Panc1 (cell line): ENCODE results near the gene SFXN2. TPM values are rescaled to one million over a fixed set of nuclear protein-coding genes. Genes with fewer than 3 reads are reported as not detected.

Experiments used
- ATAC-seq: fragments of 200-7000 bp; cut with Tn5 transposase; 2 replicates; pipeline ENCODE4 v1.9.1; 2020; ENCODE audit warnings: mild to moderate bottlenecking, moderate library complexity
- BruUV-seq: library from RNA; stranded (reverse); fragments of 400-500 nt; replicated peaks from 2 replicates; lab custom pipeline; 2021; lab: Mats Ljungman, UMichigan
- CTCF ChIA-PET: fragments of 300-600 bp; sonication (Branson Sonifier 250); formaldehyde crosslinking; loops from one replicate; lab custom pipeline; 2022; ENCODE audit warnings: antibody characterized with exemption; lab: Charles Lee
- POLR2A ChIA-PET: fragments of 300-600 bp; sonication (Branson Sonifier 250); formaldehyde crosslinking; loops from one replicate; lab custom pipeline; 2022; ENCODE audit warnings: antibody characterized with exemption; lab: Charles Lee
- DNase-seq: peaks from one replicate; pipeline ENCODE4 v3.0.0-alpha.2; 2010; ENCODE audit warnings: low read depth, low spot score
- H3K27ac ChIP-seq: 2 replicates; pipeline ENCODE4 v1.5.1; 2011; ENCODE audit warnings: mild to moderate bottlenecking, low read length, inconsistent platforms
- H3K27me3 ChIP-seq: fragments of 200-500 bp; sonication (Bioruptor generic); 2 replicates; pipeline ENCODE4 v1.6.0; 2014; ENCODE audit warnings: low read length, inconsistent platforms; ENCODE audit not compliant: control insufficient read depth, insufficient read depth
- H3K36me3 ChIP-seq: fragments of 200-500 bp; sonication (Bioruptor generic); 2 replicates; pipeline ENCODE4 v1.5.1; 2014; ENCODE audit warnings: inconsistent platforms, mild to moderate bottlenecking, low read length, moderate library complexity; ENCODE audit not compliant: control insufficient read depth, insufficient read depth
- H3K4me1 ChIP-seq: 2 replicates; pipeline ENCODE4 v1.5.1; 2011; ENCODE audit warnings: inconsistent platforms, mild to moderate bottlenecking, low read length, moderate library complexity; ENCODE audit not compliant: control insufficient read depth, insufficient read depth
- H3K4me3 ChIP-seq, 2 experiments: 2 replicates each; pipeline ENCODE4 v1.5.1; 2011 to 2012; ENCODE audit warnings: low read depth in 2 of 2, low read length in 2 of 2, mild to moderate bottlenecking in 2 of 2, inconsistent platforms in 1 of 2, moderate library complexity in 1 of 2
- H3K9me3 ChIP-seq: fragments of 200-500 bp; sonication (Bioruptor generic); 2 replicates; pipeline ENCODE4 v1.5.1; 2014; ENCODE audit warnings: low read depth, mild to moderate bottlenecking, inconsistent platforms, low read length, moderate library complexity; ENCODE audit not compliant: control insufficient read depth, insufficient read depth
- POLR2AphosphoS5 ChIP-seq: IDR thresholded peaks from 2 replicates; pipeline ENCODE4 v1.6.1; 2012; ENCODE audit warnings: mild to moderate bottlenecking, low read depth, low read length, moderate library complexity
- SIN3A ChIP-seq: IDR thresholded peaks from 2 replicates; pipeline ENCODE4 v1.6.1; 2012; ENCODE audit warnings: low read depth, mild to moderate bottlenecking, low read length, moderate library complexity, borderline replicate concordance; ENCODE audit not compliant: insufficient read depth
- TCF7L2 ChIP-seq: IDR thresholded peaks from 2 replicates; pipeline ENCODE4 v1.6.1; 2011; ENCODE audit warnings: mild to moderate bottlenecking, low read depth, low read length, inconsistent platforms
- in situ Hi-C: cut with HindIII; loops from 2 replicates; pipeline ENCODE4 v1.10.0; 2016; ENCODE audit warnings: low sequenced_read_pairs, low pct_unique_long_range_greater_than_20kb
- intact Hi-C: fragments of 100-400 bp; cut with micrococcal nuclease; formaldehyde crosslinking; loops from one replicate; pipeline ENCODE4 v1.10.0; 2022; ENCODE audit not compliant: unreplicated experiment
- total RNA-seq: library from RNA; stranded (reverse); gene quantifications from one replicate; pipeline ENCODE4 v1.2.1, GENCODE V29; 2021; ENCODE audit not compliant: unreplicated experiment
- TF ChIP-seq, protein P1 (sequence below): fragments of 450-650 bp; IDR thresholded peaks from 2 replicates; pipeline ENCODE4 v1.5.1; 2017; ENCODE audit warnings: mild to moderate bottlenecking
- TF ChIP-seq, protein P2 (sequence below), 2 experiments: IDR thresholded peaks; 2 replicates each; pipeline ENCODE4 v1.6.1; 2011 to 2012; ENCODE audit warnings: low read depth in 2 of 2, control low read depth in 1 of 2, low read length in 1 of 2, mild to moderate bottlenecking in 1 of 2, moderate library complexity in 1 of 2; ENCODE audit not compliant: insufficient read depth in 1 of 2

Gene SFXN2
- total RNA-seq, 1 experiment from 2014 or later, result 11.6 TPM

DNA sequence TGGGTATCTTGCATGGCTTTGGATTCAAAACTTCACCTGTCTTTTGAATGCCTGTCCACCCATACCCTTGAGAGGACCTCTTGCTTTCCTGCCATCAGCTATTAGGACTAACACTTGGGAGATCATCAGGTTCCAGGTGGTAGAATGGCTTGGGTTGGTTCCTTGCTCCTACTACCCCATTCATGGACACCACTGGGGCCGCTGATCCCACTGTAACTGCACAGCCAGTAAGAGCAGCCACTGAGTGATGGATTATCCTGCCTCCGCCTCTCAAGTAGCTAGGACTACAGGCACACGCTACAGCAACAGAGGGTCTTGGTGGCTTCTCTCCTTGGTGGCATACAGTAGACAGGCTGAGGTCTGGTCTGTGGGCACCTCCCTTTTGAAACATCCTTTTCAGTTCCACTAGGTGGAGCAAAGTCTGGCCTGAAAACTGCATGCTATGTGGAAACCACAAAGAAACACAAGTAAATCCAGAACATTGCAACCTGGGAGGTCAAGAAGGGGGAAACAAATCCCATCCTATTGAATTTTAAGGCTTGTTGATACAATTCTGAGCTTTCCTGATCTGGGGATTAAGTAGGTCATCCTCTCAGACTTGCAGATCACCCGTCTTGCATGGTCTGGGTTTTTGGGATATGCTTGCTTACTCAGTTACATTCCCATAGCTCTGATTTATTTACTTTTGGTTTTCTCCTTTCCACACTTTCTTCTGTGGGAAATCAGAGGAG lies 38.7 kb downstream of the SFXN2 start:
- Histone ChIP-seq H3K9me3 (no peaks in the 10 kb centered on the region), H3K27ac (peak overlapping the region; percentile 75), H3K27me3 (no peaks in the 10 kb centered on the region), H3K4me3 (no peak overlapping the region), H3K36me3 (no peaks in the 10 kb centered on the region), H3K4me1 (peaks cover 26% of the 10 kb centered on the region)
- no peak for TF ChIP-seq SIN3A
- TF ChIP-seq, protein P1, sequence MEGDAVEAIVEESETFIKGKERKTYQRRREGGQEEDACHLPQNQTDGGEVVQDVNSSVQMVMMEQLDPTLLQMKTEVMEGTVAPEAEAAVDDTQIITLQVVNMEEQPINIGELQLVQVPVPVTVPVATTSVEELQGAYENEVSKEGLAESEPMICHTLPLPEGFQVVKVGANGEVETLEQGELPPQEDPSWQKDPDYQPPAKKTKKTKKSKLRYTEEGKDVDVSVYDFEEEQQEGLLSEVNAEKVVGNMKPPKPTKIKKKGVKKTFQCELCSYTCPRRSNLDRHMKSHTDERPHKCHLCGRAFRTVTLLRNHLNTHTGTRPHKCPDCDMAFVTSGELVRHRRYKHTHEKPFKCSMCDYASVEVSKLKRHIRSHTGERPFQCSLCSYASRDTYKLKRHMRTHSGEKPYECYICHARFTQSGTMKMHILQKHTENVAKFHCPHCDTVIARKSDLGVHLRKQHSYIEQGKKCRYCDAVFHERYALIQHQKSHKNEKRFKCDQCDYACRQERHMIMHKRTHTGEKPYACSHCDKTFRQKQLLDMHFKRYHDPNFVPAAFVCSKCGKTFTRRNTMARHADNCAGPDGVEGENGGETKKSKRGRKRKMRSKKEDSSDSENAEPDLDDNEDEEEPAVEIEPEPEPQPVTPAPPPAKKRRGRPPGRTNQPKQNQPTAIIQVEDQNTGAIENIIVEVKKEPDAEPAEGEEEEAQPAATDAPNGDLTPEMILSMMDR, result peak; percentile 89
- ChIA-PET POLR2A (no interaction called here), CTCF (interaction anchor here (0.5 to 1.4 kb wide), 4 partner anchors 24 to 364 kb away, joined by 4 to 11 read pairs (median 4); no protein-coding TSS in a partner anchor)
- no peak for DNase-seq
- intact Hi-C loops (no loop called here), in situ Hi-C loops (no loop called here)
- BruUV-seq, result no TSS peak
- peak; percentile 92 for ATAC-seq

DNA sequence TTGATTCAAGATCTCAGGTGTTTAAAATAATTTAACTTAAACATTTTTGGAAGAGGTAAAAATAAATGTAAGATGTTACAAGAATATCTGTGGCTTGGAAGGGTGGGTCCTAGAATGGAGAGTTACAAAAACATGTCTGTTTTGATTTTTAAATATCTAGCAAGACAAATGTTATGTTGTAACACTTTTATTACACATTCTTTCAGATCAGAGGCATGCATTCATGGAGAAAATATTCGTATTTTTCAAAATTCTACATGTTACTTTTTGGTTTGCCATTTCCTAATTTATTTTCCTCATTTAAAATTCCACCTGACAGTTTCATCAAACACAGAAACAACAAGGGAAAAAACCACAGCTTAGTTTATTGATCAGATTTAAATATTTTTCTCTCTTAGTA lies 39.3 kb downstream of the SFXN2 start:
- DNase-seq (no peak), ATAC-seq (no peak)
- H3K36me3 ChIP-seq, result no peaks in the 10 kb centered on the region
- no peaks in the 10 kb centered on the region for H3K27me3 ChIP-seq
- ChIA-PET POLR2A (no interaction called here), CTCF (interaction anchor here (0.7 to 1.4 kb wide), 3 partner anchors 24 to 77 kb away, joined by 4 to 11 read pairs (median 4); no protein-coding TSS in a partner anchor)
- peak overlapping the region; percentile 75 for H3K27ac ChIP-seq
- BruUV-seq, result no TSS peak
- no peak overlapping the region for H3K4me3 ChIP-seq
- in situ Hi-C loops (no loop called here), intact Hi-C loops (no loop called here)
- no peaks in the 10 kb centered on the region for H3K9me3 ChIP-seq
- peaks cover 23% of the 10 kb centered on the region for H3K4me1 ChIP-seq
- TF ChIP-seq SIN3A (no peak), POLR2AphosphoS5 (no peak), TCF7L2 (no peak)
- TF ChIP-seq, protein P1, result no peak
- TF ChIP-seq, protein P2, sequence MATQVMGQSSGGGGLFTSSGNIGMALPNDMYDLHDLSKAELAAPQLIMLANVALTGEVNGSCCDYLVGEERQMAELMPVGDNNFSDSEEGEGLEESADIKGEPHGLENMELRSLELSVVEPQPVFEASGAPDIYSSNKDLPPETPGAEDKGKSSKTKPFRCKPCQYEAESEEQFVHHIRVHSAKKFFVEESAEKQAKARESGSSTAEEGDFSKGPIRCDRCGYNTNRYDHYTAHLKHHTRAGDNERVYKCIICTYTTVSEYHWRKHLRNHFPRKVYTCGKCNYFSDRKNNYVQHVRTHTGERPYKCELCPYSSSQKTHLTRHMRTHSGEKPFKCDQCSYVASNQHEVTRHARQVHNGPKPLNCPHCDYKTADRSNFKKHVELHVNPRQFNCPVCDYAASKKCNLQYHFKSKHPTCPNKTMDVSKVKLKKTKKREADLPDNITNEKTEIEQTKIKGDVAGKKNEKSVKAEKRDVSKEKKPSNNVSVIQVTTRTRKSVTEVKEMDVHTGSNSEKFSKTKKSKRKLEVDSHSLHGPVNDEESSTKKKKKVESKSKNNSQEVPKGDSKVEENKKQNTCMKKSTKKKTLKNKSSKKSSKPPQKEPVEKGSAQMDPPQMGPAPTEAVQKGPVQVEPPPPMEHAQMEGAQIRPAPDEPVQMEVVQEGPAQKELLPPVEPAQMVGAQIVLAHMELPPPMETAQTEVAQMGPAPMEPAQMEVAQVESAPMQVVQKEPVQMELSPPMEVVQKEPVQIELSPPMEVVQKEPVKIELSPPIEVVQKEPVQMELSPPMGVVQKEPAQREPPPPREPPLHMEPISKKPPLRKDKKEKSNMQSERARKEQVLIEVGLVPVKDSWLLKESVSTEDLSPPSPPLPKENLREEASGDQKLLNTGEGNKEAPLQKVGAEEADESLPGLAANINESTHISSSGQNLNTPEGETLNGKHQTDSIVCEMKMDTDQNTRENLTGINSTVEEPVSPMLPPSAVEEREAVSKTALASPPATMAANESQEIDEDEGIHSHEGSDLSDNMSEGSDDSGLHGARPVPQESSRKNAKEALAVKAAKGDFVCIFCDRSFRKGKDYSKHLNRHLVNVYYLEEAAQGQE (IDR thresholded peaks at IDR 0.05; ENCODE audit: insufficient read depth in 1 of 2, low read depth in 2 of 2, low read length in 1 of 2), result no peak
